HepG2 (cell line): ENCODE data around the gene NATD1. TPM values are rescaled to one million over a fixed set of nuclear protein-coding genes. Genes with fewer than 3 reads are reported as not detected.

Source experiments
- DPF2 ChIP-seq: sonication (generic); formaldehyde crosslinking; IDR thresholded peaks from 2 replicates; pipeline ENCODE4 v1.4.0; 2020; ENCODE audit warnings: mild to moderate bottlenecking, low read depth, missing genetic modification reagents, borderline replicate concordance
- FOSL1 ChIP-seq: sonication (generic); formaldehyde crosslinking; IDR thresholded peaks from 2 replicates; pipeline ENCODE4 v1.9.0; 2021; ENCODE audit warnings: missing genetic modification reagents, borderline replicate concordance
- FUBP1 ChIP-seq: sonication (generic); formaldehyde crosslinking; IDR thresholded peaks from 2 replicates; pipeline ENCODE4 v1.5.1; 2020; ENCODE audit warnings: missing genetic modification reagents, mild to moderate bottlenecking, borderline replicate concordance
- HIC2 ChIP-seq: sonication (generic); formaldehyde crosslinking; IDR thresholded peaks from 2 replicates; pipeline ENCODE4 v1.9.0; 2022; ENCODE audit warnings: low read depth, missing genetic modification reagents
- HIVEP1 ChIP-seq: sonication (generic); formaldehyde crosslinking; IDR thresholded peaks from 2 replicates; pipeline ENCODE4 v1.4.0; 2020; ENCODE audit warnings: mild to moderate bottlenecking, missing genetic modification reagents
- MBD4 ChIP-seq: IDR thresholded peaks from 2 replicates; pipeline ENCODE4 v1.6.1; 2012; ENCODE audit warnings: low read length, inconsistent platforms, borderline replicate concordance
- MEIS2 ChIP-seq: sonication (generic); formaldehyde crosslinking; IDR thresholded peaks from 2 replicates; pipeline ENCODE4 v1.9.0; 2021; ENCODE audit warnings: mild to moderate bottlenecking, missing genetic modification reagents
- NR1H2 ChIP-seq: sonication (generic); formaldehyde crosslinking; IDR thresholded peaks from 2 replicates; pipeline ENCODE4 v1.8.1; 2022; ENCODE audit warnings: low read depth, missing genetic modification reagents, borderline replicate concordance
- SP5 ChIP-seq: IDR thresholded peaks from 2 replicates; pipeline ENCODE4 v1.6.1; 2016; ENCODE audit warnings: low read depth, borderline replicate concordance
- TBP ChIP-seq: sonication (generic); formaldehyde crosslinking; IDR thresholded peaks from 2 replicates; pipeline ENCODE4 v1.5.0; 2020; ENCODE audit warnings: missing genetic modification reagents
- TBX2 ChIP-seq: sonication (generic); formaldehyde crosslinking; IDR thresholded peaks from 2 replicates; pipeline ENCODE4 v1.5.0; 2020; ENCODE audit warnings: missing genetic modification reagents, mild to moderate bottlenecking, borderline replicate concordance
- ZBTB46 ChIP-seq: sonication (generic); formaldehyde crosslinking; IDR thresholded peaks from 2 replicates; pipeline ENCODE4 v1.4.0; 2020; ENCODE audit warnings: mild to moderate bottlenecking, missing genetic modification reagents, borderline replicate concordance
- ZFP1 ChIP-seq: IDR thresholded peaks from 2 replicates; pipeline ENCODE4 v1.6.1; 2016
- ZNF160 ChIP-seq: sonication (generic); formaldehyde crosslinking; IDR thresholded peaks from 2 replicates; pipeline ENCODE4 v1.8.0; 2022; ENCODE audit warnings: mild to moderate bottlenecking, inconsistent platforms, missing genetic modification reagents
- ZNF205 ChIP-seq: IDR thresholded peaks from 2 replicates; pipeline ENCODE4 v1.6.1; 2018; ENCODE audit warnings: missing biosample characterization, missing genetic modification reagents
- ZNF317 ChIP-seq: sonication (generic); formaldehyde crosslinking; IDR thresholded peaks from 2 replicates; pipeline ENCODE4 v1.5.0; 2020; ENCODE audit warnings: mild to moderate bottlenecking, missing genetic modification reagents
- ZNF343 ChIP-seq: sonication (generic); formaldehyde crosslinking; IDR thresholded peaks from 2 replicates; pipeline ENCODE4 v1.4.0; 2020; ENCODE audit warnings: mild to moderate bottlenecking, missing genetic modification reagents
- ZNF501 ChIP-seq: sonication (generic); formaldehyde crosslinking; IDR thresholded peaks from 2 replicates; pipeline ENCODE4 v1.5.1; 2020; ENCODE audit warnings: mild to moderate bottlenecking, moderate library complexity, missing genetic modification reagents
- ZNF543 ChIP-seq: sonication (generic); formaldehyde crosslinking; IDR thresholded peaks from 2 replicates; pipeline ENCODE4 v1.4.0; 2020; ENCODE audit warnings: mild to moderate bottlenecking, missing genetic modification reagents
- ZNF558 ChIP-seq: sonication (generic); formaldehyde crosslinking; IDR thresholded peaks from 2 replicates; pipeline ENCODE4 v1.9.0; 2022; ENCODE audit warnings: mild to moderate bottlenecking, missing genetic modification reagents, borderline replicate concordance
- ZNF703 ChIP-seq: sonication (generic); formaldehyde crosslinking; IDR thresholded peaks from 2 replicates; pipeline ENCODE4 v1.5.1; 2020; ENCODE audit warnings: missing genetic modification reagents, mild to moderate bottlenecking, moderate library complexity, borderline replicate concordance
- ZNF704 ChIP-seq: sonication (generic); formaldehyde crosslinking; IDR thresholded peaks from 2 replicates; pipeline ENCODE4 v1.8.1; 2023; ENCODE audit warnings: mild to moderate bottlenecking, inconsistent platforms, moderate library complexity, missing genetic modification reagents, borderline replicate concordance
- ZNF720 ChIP-seq: sonication (generic); formaldehyde crosslinking; IDR thresholded peaks from 2 replicates; pipeline ENCODE4 v1.4.0; 2020; ENCODE audit warnings: missing genetic modification reagents
- ZNF776 ChIP-seq: sonication (generic); formaldehyde crosslinking; IDR thresholded peaks from 2 replicates; pipeline ENCODE4 v1.4.0; 2020; ENCODE audit warnings: mild to moderate bottlenecking, missing genetic modification reagents
- ZSCAN22 ChIP-seq: sonication (generic); formaldehyde crosslinking; IDR thresholded peaks from 2 replicates; pipeline ENCODE4 v1.4.0; 2020; ENCODE audit warnings: mild to moderate bottlenecking, missing genetic modification reagents
- polyA plus RNA-seq, 8 experiments: library from polyadenylated mRNA; depleted of rRNA in 3 of 8; stranded (reverse) in 7 of 8; unstranded in 1 of 8; fragments of >200 nt; fragmentation: Illumina TruSeq in 4 of 8; extraction: Trizol in 4 of 8; gene quantifications; 2 replicates each; pipeline versions ENCODE4 v1.2.1 to v1.2.3, GENCODE V29; 2011 to 2016; ENCODE audit warnings: low read depth in 4 of 8, missing spikeins in 1 of 8, mixed read lengths in 1 of 8; ENCODE audit not compliant: insufficient read depth in 1 of 8
- total RNA-seq, 5 experiments: library from RNA; depleted of rRNA; stranded (reverse); fragments of >200 nt; fragmentation: Illumina TruSeq; extraction: Trizol; gene quantifications; 2 replicates each; pipeline ENCODE4 v1.2.3, GENCODE V29; 2016; ENCODE audit warnings: low read depth in 1 of 5

Gene NATD1
- total and polyA plus RNA-seq, 2 of the 13 experiments (the other 11 are each of a cell fraction or from before 2014, with no cell fraction given) = 0.31 to 2.3 TPM

GRCh38 chr17:21275579-21276263 lies 22.5 kb upstream of the NATD1 start (continued):
- no peak for TF ChIP-seq ZBTB46 (CRISPR knock-in tag)
- TF ChIP-seq ZSCAN22 (CRISPR knock-in tag) = no peak
- no peak; the same call in 1 of the 2 replicates for TF ChIP-seq ZNF558 (CRISPR knock-in tag)
- no peak for TF ChIP-seq FUBP1 (CRISPR knock-in tag)
- peak; percentile 56; the same call in 1 of the 2 replicates for TF ChIP-seq SP5 (CRISPR knock-in tag)
- no peak for TF ChIP-seq ZNF720
- peak; percentile 47; the same call in 1 of the 2 replicates for TF ChIP-seq ZNF703 (CRISPR knock-in tag)
- TF ChIP-seq FOSL1 = no peak
- no peak for TF ChIP-seq ZNF704 (CRISPR knock-in tag)
- TF ChIP-seq HIVEP1 = no peak; the same call in 1 of the 2 replicates
- TF ChIP-seq ZNF501 (CRISPR knock-in tag) = peak; percentile 93
- TF ChIP-seq ZFP1 (CRISPR knock-in tag) = no peak
- no peak for TF ChIP-seq NR1H2 (CRISPR knock-in tag)
- TF ChIP-seq HIC2 = no peak
- no peak for TF ChIP-seq ZNF543 (CRISPR knock-in tag)
- TF ChIP-seq ZNF776 = peak; percentile 86
- no peak; the same call in 1 of the 2 replicates for TF ChIP-seq ZNF160 (CRISPR knock-in tag)
- TF ChIP-seq MEIS2 (CRISPR knock-in tag) = peak; percentile 22; the same call in 1 of the 2 replicates
- TF ChIP-seq MBD4 = no peak
- TF ChIP-seq DPF2 = no peak
- no peak for TF ChIP-seq ZNF205 (CRISPR knock-in tag)
- TF ChIP-seq ZNF317 (CRISPR knock-in tag) = no peak
- TF ChIP-seq TBX2 (CRISPR knock-in tag) = peak; percentile 72
- TF ChIP-seq TBP (CRISPR knock-in tag) = no peak
- TF ChIP-seq ZNF343 (CRISPR knock-in tag) = 0 out of 2 replicates have a peak, but pooled peaks have one; percentile 30
